Astrocyte of the spinal cord (primary cell): ENCODE results near the gene PRR15L.
"Not testable (repeated sequence)": the region's sequence is repeated elsewhere in the genome, so short reads cannot be mapped to it uniquely, and the experiment has no call there.

Experiments used
- DNase-seq: peaks from one replicate; pipeline ENCODE4 v3.0.0; 2011; ENCODE audit warnings: low read depth, low spot score
- H3K4me3 ChIP-seq: 2 replicates; pipeline ENCODE4 v1.5.1; 2011; ENCODE audit warnings: low read depth, mild to moderate bottlenecking, low read length, moderate library complexity
- in situ Hi-C: cut with HindIII; loops from 2 replicates; pipeline ENCODE4 v1.10.0; 2017; ENCODE audit warnings: low sequenced_read_pairs
- TF ChIP-seq, protein P1 (sequence below): IDR thresholded peaks from 2 replicates; pipeline ENCODE4 v1.5.1; 2012; ENCODE audit warnings: low read depth, mild to moderate bottlenecking, low read length, inconsistent platforms

PRR15L gene

DNA sequence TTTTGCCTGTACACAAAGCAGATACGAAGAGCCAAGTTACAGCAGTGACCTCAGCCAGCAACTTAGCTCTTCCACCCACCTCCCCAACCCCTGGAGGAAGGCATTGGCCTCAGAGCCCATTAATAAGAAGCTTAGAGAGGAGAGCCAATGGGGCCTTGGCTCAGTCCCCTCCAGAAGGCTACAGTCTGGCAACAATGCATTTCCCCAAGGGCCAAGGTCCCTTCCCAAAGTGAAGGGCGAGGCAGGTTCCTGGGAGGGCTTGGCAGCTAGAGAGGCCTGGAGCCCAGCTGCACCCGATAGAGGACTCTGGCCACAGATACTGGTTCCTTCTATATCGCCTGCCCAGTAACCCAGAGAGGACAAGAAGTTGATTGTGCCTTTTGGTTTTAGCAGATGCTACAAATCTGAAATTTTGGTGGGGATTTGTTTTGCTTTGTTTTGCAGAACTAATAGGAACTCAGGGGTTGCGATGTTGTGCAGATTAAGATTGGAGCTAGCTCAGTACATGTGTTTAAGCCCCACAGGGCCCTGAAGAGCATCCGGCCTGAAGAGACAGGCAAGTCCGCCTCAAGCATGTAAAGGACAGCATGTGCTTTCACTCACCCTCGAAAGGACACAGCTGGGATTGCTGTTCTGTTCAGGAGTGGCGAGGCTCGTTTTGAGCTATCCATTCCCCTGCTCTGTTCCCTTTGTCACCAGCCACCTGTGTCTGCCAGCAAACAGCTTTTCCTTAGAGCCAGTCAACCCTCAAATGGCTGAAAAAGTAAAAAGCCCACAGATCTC, 28.3 kb downstream of the PRR15L start:
- in situ Hi-C loops: no loop called here
- TF ChIP-seq, protein P1, sequence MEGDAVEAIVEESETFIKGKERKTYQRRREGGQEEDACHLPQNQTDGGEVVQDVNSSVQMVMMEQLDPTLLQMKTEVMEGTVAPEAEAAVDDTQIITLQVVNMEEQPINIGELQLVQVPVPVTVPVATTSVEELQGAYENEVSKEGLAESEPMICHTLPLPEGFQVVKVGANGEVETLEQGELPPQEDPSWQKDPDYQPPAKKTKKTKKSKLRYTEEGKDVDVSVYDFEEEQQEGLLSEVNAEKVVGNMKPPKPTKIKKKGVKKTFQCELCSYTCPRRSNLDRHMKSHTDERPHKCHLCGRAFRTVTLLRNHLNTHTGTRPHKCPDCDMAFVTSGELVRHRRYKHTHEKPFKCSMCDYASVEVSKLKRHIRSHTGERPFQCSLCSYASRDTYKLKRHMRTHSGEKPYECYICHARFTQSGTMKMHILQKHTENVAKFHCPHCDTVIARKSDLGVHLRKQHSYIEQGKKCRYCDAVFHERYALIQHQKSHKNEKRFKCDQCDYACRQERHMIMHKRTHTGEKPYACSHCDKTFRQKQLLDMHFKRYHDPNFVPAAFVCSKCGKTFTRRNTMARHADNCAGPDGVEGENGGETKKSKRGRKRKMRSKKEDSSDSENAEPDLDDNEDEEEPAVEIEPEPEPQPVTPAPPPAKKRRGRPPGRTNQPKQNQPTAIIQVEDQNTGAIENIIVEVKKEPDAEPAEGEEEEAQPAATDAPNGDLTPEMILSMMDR: no peak
- DNase-seq: no peak
- H3K4me3 ChIP-seq: no peak overlapping the region

DNA sequence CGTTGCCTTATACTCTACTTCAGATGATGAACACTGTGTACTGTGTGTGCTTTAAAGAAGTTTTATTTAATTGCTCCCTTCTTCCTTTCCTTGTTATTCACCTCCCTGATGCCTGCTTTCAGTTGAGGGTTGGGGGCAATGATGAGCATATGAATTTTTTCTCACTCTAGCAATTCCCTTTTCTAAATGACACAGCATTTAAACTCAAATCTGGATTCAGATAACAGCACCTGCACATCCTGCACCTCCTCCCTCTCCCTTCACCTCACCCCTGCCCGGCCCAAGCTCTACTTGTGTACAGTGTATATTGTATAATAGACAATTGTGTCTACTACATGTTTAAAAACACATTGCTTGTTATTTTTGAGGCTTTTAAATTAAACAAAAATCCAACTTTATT, 29.3 kb downstream of the PRR15L start:
- TF ChIP-seq, protein P1: no peak
- in situ Hi-C loops: no loop called here
- H3K4me3 ChIP-seq: no peak overlapping the region
- DNase-seq: no peak

DNA sequence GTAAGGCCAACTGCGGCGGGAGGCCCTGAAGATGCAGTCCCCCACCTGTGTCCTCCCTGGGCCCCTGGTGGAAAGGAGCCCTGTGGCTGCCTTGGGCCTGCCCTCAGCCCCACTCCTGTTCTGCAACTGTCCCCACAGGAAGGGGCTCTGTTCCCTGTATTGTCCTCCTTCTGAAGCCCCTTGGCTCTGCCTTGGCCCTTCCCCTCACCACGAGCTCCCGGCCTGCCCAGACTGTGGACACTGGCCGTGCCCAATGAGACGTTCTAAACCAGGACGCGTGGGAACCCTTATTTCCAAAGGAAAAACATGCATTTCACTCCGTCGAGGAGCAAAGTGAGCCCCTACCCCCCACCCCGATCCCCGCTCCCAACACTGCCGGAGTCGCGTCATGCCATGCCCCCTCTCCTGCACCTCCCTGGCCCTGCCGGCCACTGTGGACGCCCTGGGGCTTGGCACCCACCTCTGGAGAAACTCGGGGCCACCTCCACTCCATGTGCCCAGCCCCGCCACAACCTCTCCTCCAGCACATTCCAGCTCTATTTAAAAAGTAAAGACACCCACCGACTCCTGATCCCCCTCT, 29.8 kb downstream of the PRR15L start:
- no peak overlapping the region for H3K4me3 ChIP-seq
- in situ Hi-C loops: no loop called here
- DNase-seq: no peak

GRCh38 chr17:47925678-47925988, 32.0 kb downstream of the PRR15L start:
- H3K4me3 ChIP-seq: no peak overlapping the region
- in situ Hi-C loops: no loop called here
- TF ChIP-seq, protein P1: no peak
- no peak for DNase-seq

More for the DNA sequence above, 29.8 kb downstream of the PRR15L start:
- TF ChIP-seq, protein P1: no peak

DNA sequence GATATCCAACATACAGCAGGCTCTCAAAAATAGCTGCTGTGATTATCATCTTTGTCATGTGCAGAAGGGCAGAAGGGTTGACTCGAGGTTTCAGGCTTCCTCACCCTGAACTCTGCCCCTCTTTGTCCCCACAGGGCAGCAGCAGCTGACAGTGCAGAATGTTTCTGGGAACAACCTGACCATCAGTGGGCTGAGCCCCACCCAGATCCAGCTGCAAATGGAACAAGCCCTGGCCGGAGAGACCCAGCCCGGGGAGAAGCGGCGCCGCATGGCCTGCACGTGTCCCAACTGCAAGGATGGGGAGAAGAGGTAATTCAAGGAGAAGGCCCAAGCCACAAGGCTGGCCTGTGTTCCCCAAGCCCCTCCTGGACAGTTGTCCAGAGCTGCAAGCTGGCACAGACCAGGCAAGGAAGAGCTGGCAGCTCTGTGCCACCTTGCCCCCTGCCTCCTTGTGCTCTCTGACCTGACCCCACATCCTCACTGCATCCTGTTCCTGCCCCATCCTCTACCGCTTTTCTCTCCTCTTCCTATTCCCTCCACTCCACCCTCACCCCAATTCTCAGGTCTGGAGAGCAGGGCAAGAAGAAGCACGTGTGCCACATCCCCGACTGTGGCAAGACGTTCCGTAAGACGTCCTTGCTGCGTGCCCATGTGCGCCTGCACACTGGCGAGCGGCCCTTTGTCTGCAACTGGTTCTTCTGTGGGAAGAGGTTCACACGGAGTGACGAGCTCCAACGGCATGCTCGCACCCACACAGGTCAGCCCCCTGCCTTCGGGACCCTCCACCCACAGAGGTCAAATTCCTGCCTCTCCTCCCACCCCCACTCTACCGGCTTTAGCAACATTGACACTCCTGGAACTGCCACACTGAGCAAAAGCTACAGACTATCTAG, 32.7 kb downstream of the PRR15L start:
- TF ChIP-seq, protein P1: no peak
- in situ Hi-C loops: no loop called here
- H3K4me3 ChIP-seq: no peak overlapping the region
- DNase-seq: no peak

- H3K4me3 ChIP-seq, DNase-seq, in situ Hi-C loops: not testable (repeated sequence)
These were observed 37.8 kb downstream of the PRR15L start for GRCh38 chr17:47919889-47920288.

DNA sequence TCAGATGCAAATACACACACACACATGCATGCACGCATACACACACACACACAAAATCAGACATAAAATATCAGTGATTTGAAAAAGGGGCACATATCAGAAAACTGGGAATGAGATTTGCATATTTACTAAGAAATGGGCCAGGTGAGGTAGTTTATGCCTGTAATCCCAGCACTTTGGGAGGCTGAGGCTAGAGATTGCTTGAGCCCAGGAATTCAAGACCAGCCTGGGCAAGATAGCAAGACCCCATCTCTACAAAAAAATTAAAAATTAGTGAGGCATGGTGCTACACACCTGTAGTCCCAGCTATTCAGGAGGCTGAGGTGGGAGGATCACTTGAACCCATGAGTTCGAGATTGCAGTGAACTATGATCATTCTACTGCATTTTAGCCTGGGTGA, 38.7 kb downstream of the PRR15L start:
- TF ChIP-seq, protein P1: no peak
- H3K4me3 ChIP-seq: no peak overlapping the region
- DNase-seq: no peak
- in situ Hi-C loops: no loop called here
